Neuronal stem cell (in vitro differentiated cells): Measurements from ENCODE around the gene ZBTB40.

Experiments used
- DNase-seq: peaks from one replicate; pipeline ENCODE4 v3.0.0-alpha.2; 2013; ENCODE audit warnings: low spot score
- H2AFZ ChIP-seq: one replicate; pipeline ENCODE4 v1.6.1; 2013; ENCODE audit warnings: mild to moderate bottlenecking, low read length, inconsistent platforms
- H2AK5ac ChIP-seq: 2 replicates; pipeline ENCODE4 v1.6.1; 2013; ENCODE audit warnings: low read depth, mild to moderate bottlenecking, inconsistent platforms, low read length, moderate library complexity, mixed read lengths
- H2BK120ac ChIP-seq: 2 replicates; pipeline ENCODE4 v1.6.1; 2013; ENCODE audit warnings: low read depth, mild to moderate bottlenecking, inconsistent platforms, low read length, moderate library complexity, mixed read lengths
- H2BK12ac ChIP-seq: one replicate; pipeline ENCODE4 v1.6.1; 2013; ENCODE audit warnings: low read length, inconsistent platforms
- H2BK15ac ChIP-seq: 2 replicates; pipeline ENCODE4 v1.6.1; 2013; ENCODE audit warnings: mild to moderate bottlenecking, low read length, inconsistent platforms, mixed read lengths
- H2BK5ac ChIP-seq: one replicate; pipeline ENCODE4 v1.6.1; 2013; ENCODE audit warnings: inconsistent platforms, mild to moderate bottlenecking, low read length, moderate library complexity
- H3K14ac ChIP-seq: one replicate; pipeline ENCODE4 v1.6.1; 2013; ENCODE audit warnings: low read length, inconsistent platforms
- H3K18ac ChIP-seq: 2 replicates; pipeline ENCODE4 v1.6.1; 2013; ENCODE audit warnings: low read length, inconsistent platforms
- H3K23ac ChIP-seq: 2 replicates; pipeline ENCODE4 v1.6.1; 2013; ENCODE audit warnings: low read depth, mild to moderate bottlenecking, mixed read lengths, low read length, inconsistent platforms; ENCODE audit not compliant: poor library complexity
- H3K27ac ChIP-seq: replicated peaks from 3 replicates; pipeline ENCODE4 v1.5.1; 2013; ENCODE audit warnings: low read length, inconsistent platforms
- H3K27me3 ChIP-seq, 3 experiments: 2 replicates each; pipeline ENCODE4 v1.6.1; 2013; ENCODE audit warnings: low read length in 3 of 3, mild to moderate bottlenecking in 2 of 3, inconsistent platforms in 1 of 3, low read depth in 1 of 3, mixed read lengths in 1 of 3, moderate library complexity in 1 of 3; ENCODE audit not compliant: control insufficient read depth in 3 of 3, insufficient read depth in 3 of 3
- H3K36me3 ChIP-seq, 2 donors: replicated peaks in 1 of 2; 2 replicates each; pipeline ENCODE4 v1.6.1; 2013; ENCODE audit warnings: low read length in 2 of 2; ENCODE audit not compliant: control insufficient read depth in 2 of 2, insufficient read depth in 2 of 2
- H3K4ac ChIP-seq: 2 replicates; pipeline ENCODE4 v1.6.1; 2013; ENCODE audit warnings: inconsistent platforms, mild to moderate bottlenecking, low read length, moderate library complexity
- H3K4me1 ChIP-seq, 2 donors: 1 replicate in 1 of 2; 2 replicates in 1 of 2; pipeline ENCODE4 v1.6.1; 2013; ENCODE audit warnings: low read length in 2 of 2, low read depth in 1 of 2; ENCODE audit not compliant: control insufficient read depth in 2 of 2, insufficient read depth in 1 of 2
- H3K4me2 ChIP-seq: one replicate; pipeline ENCODE4 v1.6.1; 2013; ENCODE audit warnings: mild to moderate bottlenecking, low read length, inconsistent platforms; ENCODE audit not compliant: insufficient read depth, poor library complexity, severe bottlenecking
- H3K4me3 ChIP-seq, 2 donors: 2 replicates each; pipeline ENCODE4 v1.5.1; 2013; ENCODE audit warnings: low read length in 2 of 2, mild to moderate bottlenecking in 2 of 2, inconsistent platforms in 1 of 2, moderate library complexity in 1 of 2
- H3K79me1 ChIP-seq: one replicate; pipeline ENCODE4 v1.6.1; 2013; ENCODE audit warnings: low read depth, mild to moderate bottlenecking, inconsistent platforms, low read length, moderate library complexity
- H3K9ac ChIP-seq: one replicate; pipeline ENCODE4 v1.6.1; 2013; ENCODE audit warnings: mild to moderate bottlenecking, low read depth, low read length, inconsistent platforms; ENCODE audit not compliant: poor library complexity
- H3K9me3 ChIP-seq, 2 donors: replicated peaks in 1 of 2; 2 replicates each; pipeline versions ENCODE3 to v1.6.1; 2013; ENCODE audit warnings: low read length in 2 of 2, mild to moderate bottlenecking in 2 of 2, inconsistent platforms in 1 of 2, low read depth in 1 of 2, mixed read lengths in 1 of 2, moderate library complexity in 1 of 2; ENCODE audit not compliant: control insufficient read depth in 2 of 2, insufficient read depth in 1 of 2
- H4K8ac ChIP-seq: one replicate; pipeline ENCODE4 v1.6.1; 2013; ENCODE audit warnings: low read depth, mild to moderate bottlenecking, inconsistent platforms, low read length, moderate library complexity
- H4K91ac ChIP-seq: one replicate; pipeline ENCODE4 v1.6.1; 2013; ENCODE audit warnings: low read length, low read depth, mild to moderate bottlenecking, inconsistent platforms; ENCODE audit not compliant: poor library complexity
- WGBS, 2 donors: extraction: QIAGEN DNeasy Blood & Tissue Kit; methylation state at CpG; one replicate each; pipeline ENCODE4 v1.1.7; 2013; ENCODE audit warnings: missing lambda C conversion rate in 2 of 2, mixed read lengths in 1 of 2; ENCODE audit not compliant: insufficient read length in 2 of 2, insufficient replicate concordance in 1 of 2; ENCODE audit errors: extremely low coverage in 2 of 2; 5-methylcytosine and 5-hydroxymethylcytosine counted together

The ZBTB40 gene

GRCh38 chr1:22484706-22485345 is 33.2 kb downstream of the ZBTB40 start:
- H2AK5ac ChIP-seq: no peak overlapping the region
- no peak overlapping the region for H4K91ac ChIP-seq
- H3K18ac ChIP-seq: no peak overlapping the region
- H2BK5ac ChIP-seq: no peak overlapping the region
- H3K36me3 ChIP-seq: no peaks in the 10 kb centered on the region
- no peaks in the 10 kb centered on the region for H3K79me1 ChIP-seq
- H2BK15ac ChIP-seq: no peak overlapping the region
- H4K8ac ChIP-seq: no peak overlapping the region
- no peaks in the 10 kb centered on the region for H3K27me3 ChIP-seq
- no peak overlapping the region for H3K14ac ChIP-seq
- peaks cover 0 to 6% of the 10 kb centered on the region in 2 donors for H3K9me3 ChIP-seq
- no peak overlapping the region for H3K4me2 ChIP-seq
- no peak overlapping the region for H3K9ac ChIP-seq
- H3K4me1 ChIP-seq: peaks cover 0 to 2% of the 10 kb centered on the region in 2 donors
- DNase-seq: no peak
- no CpG with 5 or more reads among the region's 2 CpGs for WGBS, 2 donors
- H3K4ac ChIP-seq: no peak overlapping the region
- H3K27ac ChIP-seq: no peak overlapping the region
- H3K23ac ChIP-seq: no peak overlapping the region
- no peak overlapping the region for H2BK12ac ChIP-seq
- H2AFZ ChIP-seq: no peak overlapping the region
- no peak overlapping the region for H2BK120ac ChIP-seq
- H3K4me3 ChIP-seq: no peak overlapping the region

DNA sequence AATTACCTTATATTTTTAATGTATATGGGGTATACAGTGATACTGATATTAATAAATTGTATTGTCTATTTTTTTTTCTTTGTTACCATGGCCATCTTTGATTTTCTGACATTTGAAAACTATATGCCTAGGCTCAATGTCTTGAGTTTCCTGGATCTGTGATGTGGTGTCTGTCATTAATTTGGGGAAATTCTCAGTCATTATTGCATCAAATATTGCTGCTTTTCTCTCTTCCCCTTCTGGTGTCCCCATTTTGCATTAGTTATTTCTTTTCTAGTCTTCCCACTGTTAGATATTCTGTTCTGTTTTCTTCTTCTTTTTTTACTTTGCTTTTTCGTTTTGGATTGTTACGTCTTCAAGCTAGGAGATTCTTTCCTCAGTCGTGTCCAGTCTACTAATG is 33.8 kb downstream of the ZBTB40 start:
- Histone ChIP-seq H3K9ac (no peak overlapping the region), H3K4me1 (peaks cover 0 to 3% of the 10 kb centered on the region in 2 donors)
- WGBS, 2 donors: no CpG with 5 or more reads among the region's 3 CpGs

GRCh38 chr1:22487781-22488180 is 36.1 kb downstream of the ZBTB40 start:
- Histone ChIP-seq H3K27ac (no peak overlapping the region), H3K23ac (no peak overlapping the region), H3K4me1 (peaks cover 0 to 3% of the 10 kb centered on the region in 2 donors), H3K14ac (no peak overlapping the region), H2BK120ac (no peak overlapping the region), H3K27me3 (no peaks in the 10 kb centered on the region), H3K4ac (no peak overlapping the region), H2BK15ac (no peak overlapping the region), H4K8ac (no peak overlapping the region), H4K91ac (no peak overlapping the region), H2AK5ac (no peak overlapping the region), H2BK5ac (no peak overlapping the region), H3K4me2 (no peak overlapping the region), H3K9ac (no peak overlapping the region), H2AFZ (no peak overlapping the region), H3K79me1 (no peaks in the 10 kb centered on the region), H3K36me3 (peaks cover 0 to 18% of the 10 kb centered on the region in 2 donors), H3K4me3 (no peak overlapping the region), H3K18ac (no peak overlapping the region), H2BK12ac (no peak overlapping the region), H3K9me3 (peaks cover 0 to 6% of the 10 kb centered on the region in 2 donors)
- DNase-seq: no peak
- no CpG with 5 or more reads among the region's 5 CpGs for WGBS, 2 donors

More for the DNA sequence above, 33.8 kb downstream of the ZBTB40 start:
- H2AFZ ChIP-seq: no peak overlapping the region
- H2AK5ac ChIP-seq: no peak overlapping the region
- no peak overlapping the region for H3K4me2 ChIP-seq
- H2BK15ac ChIP-seq: no peak overlapping the region
- no peak overlapping the region for H4K8ac ChIP-seq
- H2BK120ac ChIP-seq: no peak overlapping the region
- H3K14ac ChIP-seq: no peak overlapping the region
- no peaks in the 10 kb centered on the region for H3K27me3 ChIP-seq
- H2BK12ac ChIP-seq: no peak overlapping the region
- no peak overlapping the region for H3K27ac ChIP-seq
- no peak overlapping the region for H4K91ac ChIP-seq
- no peak overlapping the region for H3K4me3 ChIP-seq
- no peak overlapping the region for H2BK5ac ChIP-seq
- H3K79me1 ChIP-seq: no peaks in the 10 kb centered on the region
- no peak overlapping the region for H3K18ac ChIP-seq
- H3K36me3 ChIP-seq: no peaks in the 10 kb centered on the region
- H3K4ac ChIP-seq: no peak overlapping the region
- H3K23ac ChIP-seq: no peak overlapping the region
- no peak for DNase-seq
- peaks cover 0 to 6% of the 10 kb centered on the region in 2 donors for H3K9me3 ChIP-seq

DNA sequence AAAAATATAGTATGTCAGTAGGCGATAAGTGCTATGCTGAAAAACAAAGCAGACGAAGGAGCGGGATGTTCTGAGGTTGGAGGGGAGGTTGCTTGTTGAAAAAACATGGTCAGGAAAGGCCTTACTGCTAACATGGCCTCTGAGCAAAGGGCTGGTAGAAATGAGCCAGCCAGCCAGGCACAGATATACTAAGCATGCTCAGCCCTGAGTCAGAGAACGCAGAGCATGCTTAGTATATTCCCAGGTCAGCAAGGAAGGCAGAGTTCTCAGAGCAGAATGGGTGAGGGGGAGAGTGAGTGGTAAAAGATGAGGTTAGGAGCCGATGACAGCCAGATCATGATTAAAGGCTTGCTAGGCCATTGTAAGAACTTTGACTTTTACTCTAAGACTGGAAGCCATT is 36.7 kb downstream of the ZBTB40 start:
- no peak overlapping the region for H3K4me2 ChIP-seq
- H3K4me3 ChIP-seq: no peak overlapping the region
- no peak for DNase-seq
- H2BK120ac ChIP-seq: no peak overlapping the region
- H3K14ac ChIP-seq: no peak overlapping the region
- H3K4ac ChIP-seq: no peak overlapping the region
- H3K18ac ChIP-seq: no peak overlapping the region
- no peak overlapping the region for H2AK5ac ChIP-seq
- no peak overlapping the region for H3K23ac ChIP-seq
- no peak overlapping the region for H2BK5ac ChIP-seq
- H3K9ac ChIP-seq: no peak overlapping the region
- H2AFZ ChIP-seq: no peak overlapping the region
- no peaks in the 10 kb centered on the region for H3K27me3 ChIP-seq
- H3K9me3 ChIP-seq: peaks cover 0 to 6% of the 10 kb centered on the region in 2 donors
- peaks cover 0 to 3% of the 10 kb centered on the region in 2 donors for H3K4me1 ChIP-seq
- no peak overlapping the region for H4K8ac ChIP-seq
- H2BK12ac ChIP-seq: no peak overlapping the region
- WGBS, 2 donors: no CpG with 5 or more reads among the region's 5 CpGs
- H4K91ac ChIP-seq: no peak overlapping the region
- H3K27ac ChIP-seq: no peak overlapping the region
- H3K79me1 ChIP-seq: no peaks in the 10 kb centered on the region
- H3K36me3 ChIP-seq: peaks cover under 1 to 23% of the 10 kb centered on the region in 2 donors
- H2BK15ac ChIP-seq: no peak overlapping the region
